ENCODE data around the gene YTHDF1.

DNA sequence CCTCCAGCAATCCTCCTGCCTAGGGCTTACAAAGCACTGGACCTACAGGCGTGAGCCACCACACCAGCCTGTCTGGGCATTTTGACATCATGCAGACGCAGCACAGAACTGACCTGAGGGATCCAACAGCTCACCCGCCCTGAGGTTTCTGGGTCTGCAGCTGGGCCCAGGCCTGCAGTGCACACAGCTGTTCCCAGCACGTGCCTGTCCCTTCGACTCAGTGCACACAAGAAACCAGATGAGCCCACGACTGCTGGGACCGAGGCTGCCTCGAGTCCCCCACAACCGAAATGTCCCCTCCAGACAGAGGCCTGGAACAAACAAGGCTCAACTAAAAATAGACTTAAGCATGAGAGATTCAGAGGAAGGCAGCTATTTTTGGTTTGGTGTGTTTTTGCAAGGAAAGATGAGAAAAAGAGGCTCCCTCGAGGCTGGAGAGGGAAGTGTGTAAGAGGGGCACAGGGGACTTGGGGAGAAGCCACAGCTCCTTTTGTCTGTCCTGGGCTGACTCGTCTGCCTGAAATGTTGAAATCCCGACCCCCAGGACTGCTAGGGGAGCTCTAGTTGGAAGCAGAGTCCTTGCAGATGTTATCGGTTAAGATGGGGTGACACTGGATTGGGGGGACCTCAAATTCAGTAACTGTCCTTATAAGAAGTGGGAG is 66.3 kb downstream of the YTHDF1 start:
- TF ChIP-seq, protein P1, sequence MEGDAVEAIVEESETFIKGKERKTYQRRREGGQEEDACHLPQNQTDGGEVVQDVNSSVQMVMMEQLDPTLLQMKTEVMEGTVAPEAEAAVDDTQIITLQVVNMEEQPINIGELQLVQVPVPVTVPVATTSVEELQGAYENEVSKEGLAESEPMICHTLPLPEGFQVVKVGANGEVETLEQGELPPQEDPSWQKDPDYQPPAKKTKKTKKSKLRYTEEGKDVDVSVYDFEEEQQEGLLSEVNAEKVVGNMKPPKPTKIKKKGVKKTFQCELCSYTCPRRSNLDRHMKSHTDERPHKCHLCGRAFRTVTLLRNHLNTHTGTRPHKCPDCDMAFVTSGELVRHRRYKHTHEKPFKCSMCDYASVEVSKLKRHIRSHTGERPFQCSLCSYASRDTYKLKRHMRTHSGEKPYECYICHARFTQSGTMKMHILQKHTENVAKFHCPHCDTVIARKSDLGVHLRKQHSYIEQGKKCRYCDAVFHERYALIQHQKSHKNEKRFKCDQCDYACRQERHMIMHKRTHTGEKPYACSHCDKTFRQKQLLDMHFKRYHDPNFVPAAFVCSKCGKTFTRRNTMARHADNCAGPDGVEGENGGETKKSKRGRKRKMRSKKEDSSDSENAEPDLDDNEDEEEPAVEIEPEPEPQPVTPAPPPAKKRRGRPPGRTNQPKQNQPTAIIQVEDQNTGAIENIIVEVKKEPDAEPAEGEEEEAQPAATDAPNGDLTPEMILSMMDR (IDR thresholded peaks at IDR 0.05; ENCODE audit: control extremely low read depth in 1 of 3, insufficient read depth in 1 of 3, low read depth in 1 of 3, low read length in 3 of 3) = no peak
- no peak for TF ChIP-seq POLR2A (IDR thresholded peaks at IDR 0.05; ENCODE audit: control extremely low read depth in 1 of 2, low read depth in 2 of 2, low read length in 2 of 2)

Measured in H1 (cell line).